Measurements from ENCODE around the gene PLPPR3. TPM values are rescaled to one million over a fixed set of nuclear protein-coding genes. Genes with fewer than 3 reads are reported as not detected.

Gene PLPPR3
- total RNA-seq, 4 donors from 2014 or later = not detected

- Histone ChIP-seq H3K27ac (peak overlapping the region; percentile 46 to 81 (median 70)), H3K36me3 (no peaks in the 10 kb centered on the region), H3K9me3 (no peaks in the 10 kb centered on the region), H3K4me1 (peaks cover 0 to 48% (median 20%) of the 10 kb centered on the region in 3 donors), H3K27me3 (no peaks in the 10 kb centered on the region), H3K4me3 (peak overlapping the region in 1 of 4 donors; percentile 24)
- intact Hi-C loops (cut with DNase I) = no loop called here
- no peak for DNase-seq
- 49 to 52% methylated on average over 25 to 30 of the region's 33 CpGs for WGBS, 2 donors
- TF ChIP-seq CTCF (IDR thresholded peaks at IDR 0.05) = no peak
- TF ChIP-seq POLR2A (IDR thresholded peaks at IDR 0.05) = no peak
Measured at GRCh38 chr19:788983-789700, 32.6 kb downstream of the PLPPR3 start.

GRCh38 chr19:788686-788982 lies 33.1 kb downstream of the PLPPR3 start:
- intact Hi-C loops (cut with DNase I) = no loop called here
- H3K27me3 ChIP-seq = no peaks in the 10 kb centered on the region
- WGBS, 2 donors = 80 to 100% methylated on average over 1 to 2 of the region's 11 CpGs
- TF ChIP-seq POLR2A (IDR thresholded peaks at IDR 0.05) (no peak), CTCF (IDR thresholded peaks at IDR 0.05) (no peak)
- DNase-seq = no peak
- H3K27ac ChIP-seq = peak overlapping the region; percentile 46 to 81 (median 70)
- H3K4me3 ChIP-seq = no peak overlapping the region
- H3K9me3 ChIP-seq = no peaks in the 10 kb centered on the region
- no peaks in the 10 kb centered on the region for H3K36me3 ChIP-seq
- H3K4me1 ChIP-seq = peaks cover 0 to 54% (median 24%) of the 10 kb centered on the region in 3 donors

GRCh38 chr19:787536-787935 lies 34.2 kb downstream of the PLPPR3 start:
- Histone ChIP-seq H3K4me3 (no peak overlapping the region), H3K9me3 (no peaks in the 10 kb centered on the region), H3K27ac (no peak overlapping the region), H3K27me3 (peaks cover 0 to 2% (median 0%) of the 10 kb centered on the region in 4 donors), H3K4me1 (peaks cover 2 to 63% (median 32%) of the 10 kb centered on the region in 3 donors), H3K36me3 (no peaks in the 10 kb centered on the region)
- DNase-seq = no peak
- 75 to 88% methylated on average over 5 to 6 of the region's 16 CpGs for WGBS, 2 donors
- intact Hi-C loops (cut with DNase I) = no loop called here
- TF ChIP-seq POLR2A (IDR thresholded peaks at IDR 0.05) (no peak), CTCF (IDR thresholded peaks at IDR 0.05) (no peak)

GRCh38 chr19:784541-784940 lies 37.2 kb downstream of the PLPPR3 start:
- H3K27ac ChIP-seq = no peak overlapping the region
- no peaks in the 10 kb centered on the region for H3K9me3 ChIP-seq
- TF ChIP-seq CTCF (IDR thresholded peaks at IDR 0.05) (no peak), POLR2A (IDR thresholded peaks at IDR 0.05) (no peak)
- H3K4me1 ChIP-seq = peaks cover 9 to 55% (median 30%) of the 10 kb centered on the region in 3 donors
- intact Hi-C loops (cut with DNase I) = no loop called here
- H3K36me3 ChIP-seq = no peaks in the 10 kb centered on the region
- WGBS, 2 donors = 68 to 94% methylated on average over 2 to 7 of the region's 13 CpGs
- no peak overlapping the region for H3K4me3 ChIP-seq
- DNase-seq = no peak
- H3K27me3 ChIP-seq = peaks cover 0 to 8% (median 0%) of the 10 kb centered on the region in 4 donors

GRCh38 chr19:782878-783668 lies 38.7 kb downstream of the PLPPR3 start:
- TF ChIP-seq CTCF (IDR thresholded peaks at IDR 0.05) (no peak), POLR2A (IDR thresholded peaks at IDR 0.05) (no peak)
- H3K27me3 ChIP-seq = peaks cover 0 to 8% (median 0%) of the 10 kb centered on the region in 4 donors
- no peaks in the 10 kb centered on the region for H3K36me3 ChIP-seq
- H3K4me1 ChIP-seq = peaks cover 15 to 54% (median 20%) of the 10 kb centered on the region in 3 donors
- intact Hi-C loops (cut with DNase I) = no loop called here
- no peaks in the 10 kb centered on the region for H3K9me3 ChIP-seq
- no peak for DNase-seq
- WGBS, 2 donors = 52 to 55% methylated on average over 29 to 30 of the region's 30 CpGs
- H3K4me3 ChIP-seq = peak overlapping the region in 3 of 4 donors; percentile 6 to 45 (median 19)
- peak overlapping the region; percentile 13 to 68 (median 56) for H3K27ac ChIP-seq

Measured in esophagus squamous epithelium (tissue), 5 donors.